HepG2 (cell line): Measurements from ENCODE around the gene ADAMTS13. TPM values are rescaled to one million over a fixed set of nuclear protein-coding genes. Genes with fewer than 3 reads are reported as not detected.
A peak's percentile ranks its signal among the peaks of the same experiment; 100 is the strongest.

Source experiments
- ATAC-seq: fragments of 200-7000 bp; cut with Tn5 transposase; 3 replicates; pipeline ENCODE4 v1.9.1; 2020; ENCODE audit warnings: mild to moderate bottlenecking, moderate library complexity
- BruUV-seq: library from RNA; stranded (reverse); fragments of 400-500 nt; replicated peaks from 2 replicates; lab custom pipeline; 2021; lab: Mats Ljungman, UMichigan
- CTCF ChIA-PET: fragments of 300-600 bp; formaldehyde crosslinking; extraction: SDS; loops from one replicate; lab custom pipeline; 2021; ENCODE audit warnings: low total read pairs, inconsistent platforms, low intra/inter-chr PET ratio; lab: Yijun Ruan, JAX
- POLR2A ChIA-PET: fragments of 350-600 bp; sonication (Branson Sonifier 250); formaldehyde crosslinking; loops from one replicate; lab custom pipeline; 2020; ENCODE audit warnings: antibody characterized with exemption, inconsistent platforms; lab: Yijun Ruan, JAX
- DNase-seq: peaks from one replicate; pipeline ENCODE4 v3.0.0-alpha.2; 2015; ENCODE audit warnings: low spot score
- FAIRE-seq: peaks from 3 replicates; lab custom pipeline; 2011; peaks lifted over from hg19 to GRCh38; lab: Jason Lieb, UNC
- H2AFZ ChIP-seq: one replicate; pipeline ENCODE4 v1.6.1; 2011; ENCODE audit warnings: low read length, inconsistent platforms
- H3K27ac ChIP-seq: fragments of 300-600 bp; 3 replicates; pipeline ENCODE4 v1.8.0; 2011; ENCODE audit warnings: mixed run types, mild to moderate bottlenecking, mixed read lengths, low read length, inconsistent platforms; ENCODE audit not compliant: insufficient read depth; ENCODE audit errors: extremely low read length
- H3K27me3 ChIP-seq, 2 experiments: fragments of 200-600 bp in 1 of 2; 2 replicates in 1 of 2; 3 replicates in 1 of 2; pipeline versions ENCODE4 v1.6.0 to v1.8.0; 2011; ENCODE audit warnings: low read length in 2 of 2, mild to moderate bottlenecking in 2 of 2, moderate library complexity in 2 of 2, inconsistent platforms in 1 of 2; ENCODE audit not compliant: insufficient read depth in 2 of 2, control insufficient read depth in 1 of 2
- H3K36me3 ChIP-seq, 2 experiments: fragments of 200-600 bp in 1 of 2; replicated peaks in 1 of 2; 2 replicates in 1 of 2; 3 replicates in 1 of 2; pipeline versions ENCODE4 v1.5.1 to v1.8.0; 2011; ENCODE audit warnings: low read length in 2 of 2, inconsistent platforms in 1 of 2; ENCODE audit not compliant: insufficient read depth in 2 of 2, control insufficient read depth in 1 of 2
- H3K4me1 ChIP-seq: 2 replicates; pipeline ENCODE4 v1.5.1; 2012; ENCODE audit warnings: low read length, inconsistent platforms; ENCODE audit not compliant: insufficient read depth
- H3K4me2 ChIP-seq: 2 replicates; pipeline ENCODE4 v1.6.0; 2011; ENCODE audit warnings: low read depth, low read length, inconsistent platforms
- H3K4me3 ChIP-seq, 3 experiments: fragments of 200-600 bp in 1 of 3; sonication (generic), shearing (Covaris generic) in 1 of 3; replicated peaks in 1 of 3; 2 replicates each; pipeline ENCODE4 v1.5.1; 2011 to 2016; ENCODE audit warnings: low read length in 3 of 3, inconsistent platforms in 2 of 3, low read depth in 2 of 3, mild to moderate bottlenecking in 2 of 3, control low read depth in 1 of 3, mixed read lengths in 1 of 3; ENCODE audit not compliant: insufficient read depth in 1 of 3
- H3K79me2 ChIP-seq: one replicate; pipeline ENCODE4 v1.6.1; 2011; ENCODE audit warnings: low read length, inconsistent platforms; ENCODE audit not compliant: insufficient read depth
- H3K9ac ChIP-seq: 2 replicates; pipeline ENCODE4 v1.6.0; 2011; ENCODE audit warnings: mild to moderate bottlenecking, low read depth, low read length, inconsistent platforms; ENCODE audit not compliant: insufficient read depth
- H3K9me3 ChIP-seq: 2 replicates; pipeline ENCODE4 v1.5.1; 2012; ENCODE audit warnings: mild to moderate bottlenecking, low read length
- H4K20me1 ChIP-seq: 2 replicates; pipeline ENCODE4 v1.6.0; 2011; ENCODE audit warnings: inconsistent platforms, mild to moderate bottlenecking, low read length, moderate library complexity; ENCODE audit not compliant: insufficient read depth
- AKAP8 ChIP-seq: sonication (generic); formaldehyde crosslinking; IDR thresholded peaks from 2 replicates; pipeline ENCODE4 v1.5.1; 2020; ENCODE audit warnings: mild to moderate bottlenecking, missing genetic modification reagents
- MTA1 ChIP-seq: sonication (generic); formaldehyde crosslinking; IDR thresholded peaks from 2 replicates; pipeline ENCODE4 v1.4.0; 2020; ENCODE audit warnings: missing genetic modification reagents, mild to moderate bottlenecking, borderline replicate concordance
- POLR2A ChIP-seq, 2 experiments: IDR thresholded peaks; 2 replicates each; pipeline ENCODE4 v1.6.1; 2011; ENCODE audit warnings: low read depth in 2 of 2, low read length in 2 of 2, mild to moderate bottlenecking in 1 of 2, moderate library complexity in 1 of 2; ENCODE audit not compliant: insufficient read depth in 1 of 2
- POLR2G ChIP-seq: fragments of 200-400 bp; formaldehyde crosslinking; IDR thresholded peaks from 2 replicates; pipeline ENCODE4 v1.6.1; 2018; ENCODE audit warnings: mild to moderate bottlenecking, low read depth, low read length, moderate library complexity
- PRPF4 ChIP-seq: fragments of 200-400 bp; formaldehyde crosslinking; IDR thresholded peaks from 2 replicates; pipeline ENCODE4 v1.6.1; 2016; ENCODE audit warnings: low read length, low read depth; ENCODE audit not compliant: poor library complexity, severe bottlenecking
- RARG ChIP-seq: sonication (generic); formaldehyde crosslinking; IDR thresholded peaks from 2 replicates; pipeline ENCODE4 v1.4.0; 2020; ENCODE audit warnings: low read depth, mild to moderate bottlenecking, missing genetic modification reagents
- XBP1 ChIP-seq: sonication (generic); formaldehyde crosslinking; IDR thresholded peaks from 2 replicates; pipeline ENCODE4 v1.5.0; 2020; ENCODE audit warnings: missing genetic modification reagents
- ZMYM3 ChIP-seq: sonication (generic); formaldehyde crosslinking; IDR thresholded peaks from 2 replicates; pipeline ENCODE4 v1.5.1; 2020; ENCODE audit warnings: mild to moderate bottlenecking, missing genetic modification reagents
- ZNF274 ChIP-seq: sonication (generic); formaldehyde crosslinking; IDR thresholded peaks from 2 replicates; pipeline ENCODE4 v1.5.1; 2020; ENCODE audit warnings: mild to moderate bottlenecking, missing genetic modification reagents
- ZNF354B ChIP-seq: sonication (generic); formaldehyde crosslinking; IDR thresholded peaks from 2 replicates; pipeline ENCODE4 v1.8.0; 2022; ENCODE audit warnings: mild to moderate bottlenecking, missing genetic modification reagents
- ZNF383 ChIP-seq: sonication (generic); formaldehyde crosslinking; IDR thresholded peaks from 2 replicates; pipeline ENCODE4 v1.4.0; 2020; ENCODE audit warnings: missing genetic modification reagents, mild to moderate bottlenecking, borderline replicate concordance
- ZNF546 ChIP-seq: sonication (generic); formaldehyde crosslinking; conservative IDR thresholded peaks from 2 replicates; pipeline ENCODE4 v1.8.1; 2023; ENCODE audit warnings: mild to moderate bottlenecking, missing genetic modification reagents
- WGBS: methylation state at CpG from one replicate; pipeline ENCODE4 v1.1.6; 2017; ENCODE audit warnings: low lambda C conversion rate; 5-methylcytosine and 5-hydroxymethylcytosine counted together
- in situ Hi-C: cut with HindIII; loops from 2 replicates; pipeline ENCODE4 v1.10.0; 2017; ENCODE audit warnings: low pct_unique_long_range_greater_than_20kb; ENCODE audit not compliant: extremely low pct_ligation_motif_present
- intact Hi-C: fragments of 100-400 bp; cut with micrococcal nuclease; formaldehyde crosslinking; loops from one replicate; pipeline ENCODE4 v1.10.0; 2022; ENCODE audit not compliant: unreplicated experiment
- polyA plus RNA-seq, 8 experiments: library from polyadenylated mRNA; depleted of rRNA in 3 of 8; stranded (reverse) in 7 of 8; unstranded in 1 of 8; fragments of >200 nt; fragmentation: Illumina TruSeq in 4 of 8; extraction: Trizol in 4 of 8; gene quantifications; 2 replicates each; pipeline versions ENCODE4 v1.2.1 to v1.2.3, GENCODE V29; 2011 to 2016; ENCODE audit warnings: low read depth in 4 of 8, missing spikeins in 1 of 8, mixed read lengths in 1 of 8; ENCODE audit not compliant: insufficient read depth in 1 of 8
- total RNA-seq, 5 experiments: library from RNA; depleted of rRNA; stranded (reverse); fragments of >200 nt; fragmentation: Illumina TruSeq; extraction: Trizol; gene quantifications; 2 replicates each; pipeline ENCODE4 v1.2.3, GENCODE V29; 2016; ENCODE audit warnings: low read depth in 1 of 5
- TF ChIP-seq, protein P1 (sequence below): sonication (generic); formaldehyde crosslinking; IDR thresholded peaks from 2 replicates; pipeline ENCODE4 v1.4.0; 2020; ENCODE audit warnings: missing genetic modification reagents, mild to moderate bottlenecking, borderline replicate concordance

Gene ADAMTS13
- total and polyA plus RNA-seq, 2 of the 13 experiments (the other 11 are each of a cell fraction or from before 2014, with no cell fraction given) = 0.91 to 4.5 TPM

DNA sequence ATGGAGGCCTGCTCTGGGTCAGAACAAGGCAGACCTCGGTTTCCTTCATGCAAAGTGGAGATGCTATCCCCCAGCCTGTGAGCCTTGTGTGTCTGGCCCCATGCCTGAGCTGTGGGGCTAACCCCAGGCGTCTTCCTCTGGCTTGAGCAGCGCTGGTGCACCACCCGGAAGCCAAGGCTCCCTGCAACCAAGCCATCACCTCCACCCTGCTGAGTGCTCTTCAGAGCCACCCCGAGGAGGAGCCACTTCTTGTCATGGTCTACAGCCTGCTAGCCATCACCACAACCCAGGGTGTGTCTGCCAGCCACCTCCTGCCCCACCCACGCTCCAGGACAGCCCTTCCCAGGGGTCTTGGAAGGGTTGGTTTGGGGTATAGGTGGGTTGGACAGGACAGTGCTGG is 20.6 kb upstream of the ADAMTS13 start:
- H3K9me3 ChIP-seq = no peaks in the 10 kb centered on the region
- POLR2A ChIA-PET = no interaction called here
- H3K4me2 ChIP-seq = no peak overlapping the region
- peaks cover 20% of the 10 kb centered on the region for H3K4me1 ChIP-seq
- WGBS = 100% methylated on average over 1 of the region's 6 CpGs
- H3K27ac ChIP-seq = no peak overlapping the region
- no peaks in the 10 kb centered on the region for H3K79me2 ChIP-seq
- no peak overlapping the region for H3K9ac ChIP-seq
- no peak for ATAC-seq
- 0 out of 2 replicates have a peak, but pooled peaks cover 4% of the 10 kb centered on the region for H4K20me1 ChIP-seq
- TF ChIP-seq POLR2G (0 out of 2 replicates have a peak, but pooled peaks have one; percentile 29), ZNF354B (no peak), PRPF4 (no peak), POLR2A (IDR thresholded peaks at IDR 0.05; ENCODE audit: insufficient read depth in 1 of 2, low read depth in 2 of 2, low read length in 2 of 2) (0 out of 4 replicates have a peak, but pooled peaks of 1 of the 2 experiments have one; percentile 30), ZNF274 (CRISPR knock-in tag) (no peak), RARG (no peak), ZNF546 (no peak), ZMYM3 (CRISPR knock-in tag) (no peak), AKAP8 (CRISPR knock-in tag) (0 out of 2 replicates have a peak, but pooled peaks have one; percentile 66), MTA1 (CRISPR knock-in tag) (no peak), XBP1 (no peak), ZNF383 (CRISPR knock-in tag) (no peak)
- TF ChIP-seq, protein P1, sequence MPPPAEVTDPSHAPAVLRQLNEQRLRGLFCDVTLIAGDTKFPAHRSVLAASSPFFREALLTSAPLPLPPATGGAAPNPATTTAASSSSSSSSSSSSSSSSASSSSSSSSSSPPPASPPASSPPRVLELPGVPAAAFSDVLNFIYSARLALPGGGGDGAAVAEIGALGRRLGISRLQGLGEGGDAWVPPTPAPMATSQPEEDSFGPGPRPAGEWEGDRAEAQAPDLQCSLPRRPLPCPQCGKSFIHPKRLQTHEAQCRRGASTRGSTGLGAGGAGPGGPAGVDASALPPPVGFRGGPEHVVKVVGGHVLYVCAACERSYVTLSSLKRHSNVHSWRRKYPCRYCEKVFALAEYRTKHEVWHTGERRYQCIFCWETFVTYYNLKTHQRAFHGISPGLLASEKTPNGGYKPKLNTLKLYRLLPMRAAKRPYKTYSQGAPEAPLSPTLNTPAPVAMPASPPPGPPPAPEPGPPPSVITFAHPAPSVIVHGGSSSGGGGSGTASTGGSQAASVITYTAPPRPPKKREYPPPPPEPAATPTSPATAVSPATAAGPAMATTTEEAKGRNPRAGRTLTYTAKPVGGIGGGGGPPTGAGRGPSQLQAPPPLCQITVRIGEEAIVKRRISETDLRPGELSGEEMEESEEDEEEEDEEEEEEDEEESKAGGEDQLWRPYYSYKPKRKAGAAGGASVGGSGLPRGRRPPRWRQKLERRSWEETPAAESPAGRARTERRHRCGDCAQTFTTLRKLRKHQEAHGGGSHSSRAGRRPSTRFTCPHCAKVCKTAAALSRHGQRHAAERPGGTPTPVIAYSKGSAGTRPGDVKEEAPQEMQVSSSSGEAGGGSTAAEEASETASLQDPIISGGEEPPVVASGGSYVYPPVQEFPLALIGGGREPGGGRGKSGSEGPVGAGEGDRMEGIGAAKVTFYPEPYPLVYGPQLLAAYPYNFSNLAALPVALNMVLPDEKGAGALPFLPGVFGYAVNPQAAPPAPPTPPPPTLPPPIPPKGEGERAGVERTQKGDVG (CRISPR knock-in tag) = no peak
- TF ChIP-seq, all 625 proteins: peak for 3
- Histone ChIP-seq H3K27me3 (no peaks in the 10 kb centered on the region), H2AFZ (no peak overlapping the region), H3K4me3 (no peak overlapping the region), H3K36me3 (peaks cover 10 to 16% of the 10 kb centered on the region in 2 experiments; a peak in 4 of 5 replicates)
- intact Hi-C loops = no loop called here
- FAIRE-seq (no peak), DNase-seq (no peak)
- CTCF ChIA-PET = no interaction called here
- in situ Hi-C loops = no loop called here
- BruUV-seq = no TSS peak
